GM21423 (cell line): ENCODE measurements around the gene RNF26.

Experiments used
- ATAC-seq: cut with Tn5 transposase; IDR thresholded peaks from one replicate; pipeline ENCODE4 v1.9.1; 2021; ENCODE audit warnings: mild to moderate bottlenecking, moderate library complexity; ENCODE audit not compliant: unreplicated experiment

The RNF26 gene

GRCh38 chr11:119315131-119316015 lies 19.0 kb upstream of the RNF26 start:
- ATAC-seq, result no peak

GRCh38 chr11:119316016-119316728 lies 18.2 kb upstream of the RNF26 start:
- no peak for ATAC-seq

DNA sequence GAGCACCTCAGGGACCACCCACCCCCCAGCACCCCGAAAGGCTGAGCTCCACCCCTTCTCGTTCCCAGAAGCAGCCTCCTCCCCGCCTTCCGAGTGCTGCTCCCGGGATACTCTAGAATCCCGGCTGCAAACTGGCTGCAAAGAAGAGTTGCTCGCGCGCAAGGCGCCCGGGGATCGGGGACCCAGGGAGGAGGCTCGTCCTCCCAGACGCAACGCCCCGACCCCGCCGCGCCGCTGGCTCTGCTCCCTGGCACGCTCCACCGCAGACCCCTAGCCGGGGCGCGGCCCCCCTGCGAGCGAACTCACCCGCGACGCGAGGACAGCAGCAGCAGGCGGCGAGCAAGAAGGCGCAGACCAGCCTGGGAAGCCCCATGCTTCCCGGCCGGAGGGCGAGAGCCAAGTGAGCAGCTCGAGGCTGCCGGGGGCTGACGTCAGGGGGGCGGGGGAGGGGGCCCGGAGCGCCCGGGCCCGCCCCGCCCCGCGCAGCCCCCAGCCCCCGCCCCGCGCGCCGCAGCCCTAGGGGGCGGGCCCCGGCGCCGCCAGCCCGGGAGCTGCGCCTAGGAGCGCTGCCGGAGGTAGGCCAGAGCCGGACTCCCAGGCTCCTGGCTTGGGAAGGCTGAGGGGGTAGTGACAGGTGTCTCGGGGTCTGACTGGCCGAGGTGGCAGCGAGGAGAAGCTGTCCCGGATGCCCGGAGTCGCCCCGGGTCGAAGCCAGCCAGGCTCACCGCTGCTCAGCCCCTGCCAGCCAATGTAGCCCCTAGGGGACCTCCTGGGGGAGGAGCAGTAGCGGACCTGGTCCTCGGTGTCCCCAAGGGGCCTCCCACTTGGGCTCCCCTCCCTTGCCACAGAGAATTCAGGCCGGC lies 17.4 kb upstream of the RNF26 start, which contains the start of gene MCAM:
Gene MCAM, minus strand, starts transcription at position 402 of the 863 bp plus-strand sequence. Its CDS starts 29 bp downstream, at position 373.
- ATAC-seq, result no peak

DNA sequence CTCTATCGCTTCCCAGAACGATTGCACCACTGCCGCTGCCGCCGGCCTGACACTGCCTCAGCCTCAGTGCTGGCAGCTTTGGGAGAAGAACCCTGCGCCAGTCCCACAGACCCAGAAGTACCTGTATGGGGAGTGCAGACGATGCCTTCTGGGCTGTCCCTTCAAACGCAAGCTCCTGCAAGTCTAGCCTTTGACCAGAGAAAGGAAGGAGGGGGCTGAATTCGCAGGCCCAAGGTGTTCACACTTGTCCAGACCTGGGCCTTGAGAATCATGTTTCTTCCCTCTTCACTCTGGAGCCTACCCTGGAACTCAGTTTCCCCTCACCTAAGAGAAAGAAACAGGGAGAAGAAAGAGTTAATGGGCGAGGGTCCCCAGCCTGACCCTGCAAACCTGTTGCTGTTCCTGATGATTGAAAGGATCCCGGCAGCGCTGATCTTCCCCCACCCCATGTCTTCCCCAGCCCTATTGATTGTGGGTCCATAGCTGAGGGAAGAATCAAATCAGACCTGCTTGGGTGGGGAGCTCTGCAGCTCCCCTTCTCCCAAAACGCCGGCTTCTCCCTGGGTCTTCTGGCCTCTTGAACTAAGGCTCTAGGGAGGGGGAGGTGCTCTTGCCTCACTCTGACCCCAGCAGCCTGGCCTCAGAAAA lies 16.6 kb upstream of the RNF26 start:
- ATAC-seq, result no peak

GRCh38 chr11:119318240-119319135 lies 15.8 kb upstream of the RNF26 start:
- ATAC-seq, result no peak

DNA sequence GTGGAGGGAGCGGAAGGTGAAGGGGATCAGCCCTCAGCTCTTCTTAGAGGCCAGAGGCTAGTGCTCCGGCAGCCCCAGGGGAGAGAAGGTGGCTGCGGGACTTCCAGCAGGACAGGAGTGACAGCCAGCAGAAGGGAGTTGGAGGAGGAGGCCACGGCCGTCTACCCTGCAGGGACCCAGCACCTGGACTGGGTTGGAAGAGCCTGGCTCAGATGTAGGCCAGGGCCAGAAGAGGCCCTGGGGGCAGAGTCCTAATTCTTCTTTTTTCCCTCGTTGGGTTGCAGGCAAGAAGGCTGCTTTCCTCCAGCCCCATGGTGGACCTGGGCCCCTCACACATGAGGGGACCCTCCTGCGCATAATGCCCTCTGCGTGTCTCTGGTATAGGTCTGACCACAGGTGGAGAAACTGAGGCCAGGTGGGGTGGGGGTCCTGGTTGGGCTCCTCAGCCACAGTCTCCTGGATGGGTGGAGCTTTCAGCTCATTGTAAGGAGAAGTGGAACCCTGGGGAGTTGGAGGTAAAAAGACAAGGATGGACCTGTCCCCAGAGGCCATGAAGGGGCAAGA lies 15.1 kb upstream of the RNF26 start:
- ATAC-seq, result no peak

DNA sequence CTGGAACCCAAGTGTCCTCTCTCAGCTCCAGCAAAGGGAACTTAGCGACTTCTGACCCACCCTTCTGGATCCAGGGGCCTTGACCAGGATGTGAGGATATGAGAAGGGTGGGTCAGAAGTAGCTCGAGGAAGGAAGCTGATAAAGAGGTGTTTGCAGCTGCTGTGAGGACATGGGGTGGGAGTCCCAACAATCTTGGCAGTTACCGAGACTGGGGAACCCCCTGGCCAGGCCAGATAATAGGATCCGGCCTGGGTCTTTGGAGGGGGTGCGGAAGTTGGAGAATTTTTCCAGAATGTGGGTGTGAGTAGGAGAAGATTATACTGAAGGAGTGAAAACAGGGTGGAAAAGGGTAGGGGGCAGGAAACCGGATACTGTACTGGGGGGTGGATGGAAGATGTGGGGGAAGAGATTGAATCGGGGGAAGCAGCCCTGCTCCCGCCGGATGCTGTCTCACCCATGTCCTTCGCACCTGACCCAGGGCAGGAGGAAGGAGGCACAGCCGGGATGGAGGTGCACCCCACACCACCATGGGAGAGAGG lies 14.6 kb upstream of the RNF26 start:
- ATAC-seq, result no peak

- ATAC-seq, result no peak
Measured at GRCh38 chr11:119320240-119320775, 14.0 kb upstream of the RNF26 start.

- ATAC-seq, result peak; percentile 36
Measured at GRCh38 chr11:119320776-119321524, 13.4 kb upstream of the RNF26 start.

GRCh38 chr11:119322360-119322739 lies 12.0 kb upstream of the RNF26 start:
- ATAC-seq, result no peak

DNA sequence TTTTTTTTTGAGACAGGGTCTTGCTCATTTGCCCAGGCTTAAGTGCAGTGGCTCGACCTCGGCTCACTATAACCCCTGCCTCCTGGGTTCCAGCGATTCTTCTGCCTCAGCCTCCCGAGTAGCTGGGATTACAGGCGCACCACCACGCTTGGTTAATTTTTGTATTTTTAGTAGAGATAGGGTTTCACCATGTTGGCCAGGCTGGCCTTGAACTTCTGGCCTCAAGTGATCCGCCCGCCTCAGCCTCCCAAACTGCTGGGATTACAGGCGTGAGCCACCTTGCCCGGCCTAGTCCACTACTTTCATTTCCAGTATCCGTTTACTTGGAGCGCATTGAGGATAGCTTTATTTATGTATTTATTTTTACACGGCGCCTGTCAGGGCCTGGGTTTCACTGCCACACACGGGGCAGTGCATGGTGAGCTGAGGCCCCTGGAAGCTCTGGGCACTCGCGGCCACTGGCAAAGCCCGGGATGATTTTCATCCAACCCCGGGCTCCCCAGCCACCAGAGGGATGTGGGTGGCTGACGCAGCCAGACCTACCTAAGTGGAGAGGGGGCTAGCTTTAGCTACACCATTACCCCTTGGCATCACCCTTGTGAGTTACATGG lies 11.3 kb upstream of the RNF26 start:
- ATAC-seq, result no peak

DNA sequence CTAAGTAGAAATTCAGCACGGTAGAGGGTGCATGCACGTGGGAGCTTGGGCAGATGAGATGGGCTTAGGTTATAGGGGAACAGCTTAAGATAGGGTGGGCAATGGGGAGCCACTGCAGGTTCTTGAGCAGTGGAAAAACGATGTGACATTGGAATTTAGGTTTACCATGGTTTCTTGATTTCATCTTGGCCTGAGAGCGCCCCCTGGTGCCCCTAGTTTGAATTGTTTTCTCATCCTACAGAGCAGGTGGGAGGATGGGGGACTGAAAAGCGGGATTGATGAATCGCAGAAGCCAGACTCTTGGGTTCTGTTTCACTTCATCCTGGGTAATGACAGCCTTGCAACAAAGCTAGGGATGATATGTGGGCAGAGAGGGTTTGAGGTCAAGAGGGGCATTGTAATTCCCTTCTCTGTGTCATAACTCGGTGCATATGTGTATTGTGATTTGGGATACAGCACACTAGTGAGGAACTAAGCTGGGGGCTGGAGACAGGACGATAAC lies 10.7 kb upstream of the RNF26 start:
- no peak for ATAC-seq

- ATAC-seq, result no peak
Measured at GRCh38 chr11:119324189-119324588, 10.1 kb upstream of the RNF26 start.

DNA sequence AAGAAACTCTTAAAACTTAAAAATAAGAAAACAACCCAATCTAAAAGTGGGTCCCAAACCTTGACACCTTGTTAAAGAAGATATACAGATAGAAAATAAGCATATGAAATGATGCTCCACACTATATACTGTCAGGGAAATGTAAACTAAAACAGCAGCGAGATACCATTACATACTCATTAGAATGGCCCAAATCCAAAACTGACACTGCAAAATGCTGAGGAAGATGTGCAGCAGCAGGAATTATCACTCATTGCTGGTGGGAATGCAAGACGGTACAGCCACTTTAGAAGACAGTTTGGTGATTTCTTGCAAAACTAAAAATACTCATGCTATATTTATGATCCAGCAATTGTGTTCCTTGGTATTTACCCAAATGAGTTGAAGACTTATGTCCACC lies 5.0 kb upstream of the RNF26 start:
- no peak for ATAC-seq

DNA sequence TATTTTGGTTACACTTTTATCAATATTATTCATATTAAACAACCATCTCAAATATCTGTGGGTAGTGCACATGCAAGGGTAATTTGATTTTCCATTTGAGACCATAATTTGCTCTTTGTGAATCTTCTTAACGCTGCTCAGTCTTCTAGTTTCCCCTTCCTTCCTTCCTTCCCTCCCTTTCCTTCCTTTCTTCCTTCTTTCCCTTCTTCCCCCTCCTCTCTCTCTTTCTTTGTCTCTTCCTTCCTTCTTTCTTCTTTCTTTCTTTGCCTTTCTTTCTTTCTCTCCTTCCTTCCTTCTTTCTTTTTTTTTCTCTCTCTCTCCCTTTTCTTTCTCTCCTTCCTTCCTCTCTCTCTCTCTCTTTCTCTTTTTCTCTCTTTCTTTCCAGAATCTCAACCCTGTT lies 4.1 kb upstream of the RNF26 start:
- no peak for ATAC-seq

DNA sequence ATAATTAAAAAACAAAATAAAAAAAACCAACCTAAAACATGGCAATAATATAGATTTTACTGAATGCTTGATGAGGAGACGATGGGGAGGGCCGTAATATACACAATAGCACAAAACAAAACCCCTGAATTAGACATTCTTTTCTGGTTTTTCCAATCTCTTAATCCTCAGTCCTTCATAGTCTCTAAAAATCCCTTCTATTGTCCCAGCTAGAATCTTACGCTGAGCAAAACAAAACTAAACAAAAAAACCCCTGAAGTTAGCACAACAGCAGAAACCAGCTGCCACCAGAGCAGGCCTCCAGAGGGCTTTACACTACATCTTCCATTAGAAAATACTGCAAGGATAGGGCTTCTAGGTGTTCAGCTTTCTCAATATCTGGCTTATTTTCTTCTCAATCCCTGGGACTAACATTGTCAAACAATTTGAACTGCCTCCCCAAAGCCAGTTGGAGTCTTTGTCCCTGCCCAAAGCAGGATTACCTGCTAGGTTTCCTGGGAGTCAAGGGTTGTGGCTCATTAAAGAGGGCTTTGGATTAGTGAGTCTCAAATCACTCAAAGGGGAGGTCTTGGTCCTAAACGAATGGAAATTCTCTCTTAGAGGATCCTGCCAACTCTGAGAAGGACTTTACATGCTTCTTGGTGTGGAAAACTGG lies 2.1 kb upstream of the RNF26 start:
- no peak for ATAC-seq

DNA sequence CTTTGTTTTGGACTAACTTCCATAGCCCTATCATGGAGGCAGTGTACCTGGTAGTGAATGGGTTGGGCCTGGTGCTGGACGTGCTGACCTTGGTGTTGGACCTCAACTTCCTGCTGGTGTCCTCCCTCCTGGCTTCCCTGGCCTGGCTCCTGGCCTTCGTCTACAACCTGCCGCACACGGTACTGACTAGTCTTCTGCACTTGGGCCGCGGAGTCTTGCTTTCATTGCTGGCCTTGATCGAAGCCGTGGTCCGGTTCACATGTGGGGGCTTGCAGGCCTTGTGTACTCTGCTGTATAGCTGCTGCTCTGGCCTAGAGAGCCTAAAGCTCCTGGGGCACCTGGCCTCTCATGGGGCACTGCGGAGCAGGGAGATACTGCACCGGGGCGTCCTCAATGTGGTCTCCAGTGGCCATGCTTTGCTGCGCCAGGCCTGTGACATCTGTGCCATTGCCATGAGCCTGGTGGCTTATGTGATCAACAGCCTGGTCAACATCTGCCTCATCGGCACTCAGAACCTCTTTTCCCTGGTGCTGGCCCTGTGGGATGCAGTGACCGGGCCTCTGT lies 846 bp downstream of the RNF26 start:
- no peak for ATAC-seq
